Fibroblast of lung (primary cell): Measurements from ENCODE around the gene APOE. TPM values are rescaled to one million over a fixed set of nuclear protein-coding genes. Genes with fewer than 3 reads are reported as not detected.

Source experiments
- DNase-seq, 2 donors: peaks; one replicate each; pipeline versions ENCODE4 v3.0.0 to v3.0.0-alpha.2; 2010; ENCODE audit warnings: low read depth in 2 of 2
- H2AFZ ChIP-seq: 2 replicates; pipeline ENCODE4 v1.5.1; 2012; ENCODE audit warnings: low read length, control low read depth, inconsistent platforms
- H3K27ac ChIP-seq: 2 replicates; pipeline ENCODE4 v1.5.1; 2011; ENCODE audit warnings: low read length, control low read depth; ENCODE audit not compliant: insufficient read depth
- H3K27me3 ChIP-seq: 2 replicates; pipeline ENCODE4 v1.5.1; 2011; ENCODE audit warnings: mild to moderate bottlenecking, low read length; ENCODE audit not compliant: control insufficient read depth, insufficient read depth
- H3K36me3 ChIP-seq: 2 replicates; pipeline ENCODE4 v1.5.1; 2011; ENCODE audit warnings: low read length; ENCODE audit not compliant: control insufficient read depth, insufficient read depth
- H3K4me1 ChIP-seq: 2 replicates; pipeline ENCODE4 v1.5.1; 2011; ENCODE audit warnings: low read length; ENCODE audit not compliant: control insufficient read depth, insufficient read depth; ENCODE audit errors: extremely low read depth
- H3K4me2 ChIP-seq: 2 replicates; pipeline ENCODE4 v1.5.1; 2011; ENCODE audit warnings: low read length, control low read depth; ENCODE audit not compliant: insufficient read depth; ENCODE audit errors: extremely low read depth
- H3K4me3 ChIP-seq, 4 experiments: fragments of 200-600 bp in 1 of 4; sonication (generic) in 1 of 4; replicated peaks in 1 of 4; 2 replicates each; pipeline ENCODE4 v1.5.1; 2011 to 2016; ENCODE audit warnings: low read length in 4 of 4, low read depth in 3 of 4, mild to moderate bottlenecking in 3 of 4, control low read depth in 2 of 4, inconsistent platforms in 1 of 4, mixed read lengths in 1 of 4; ENCODE audit not compliant: insufficient read depth in 1 of 4; ENCODE audit errors: control extremely low read depth in 1 of 4
- H3K79me2 ChIP-seq: 2 replicates; pipeline ENCODE4 v1.5.1; 2012; ENCODE audit warnings: mild to moderate bottlenecking, low read length, inconsistent platforms; ENCODE audit not compliant: control insufficient read depth, insufficient read depth
- H3K9ac ChIP-seq: 2 replicates; pipeline ENCODE4 v1.5.1; 2011; ENCODE audit warnings: mild to moderate bottlenecking, low read length, control low read depth; ENCODE audit not compliant: insufficient read depth
- H3K9me3 ChIP-seq: 2 replicates; pipeline ENCODE4 v1.5.1; 2012; ENCODE audit warnings: low read depth, low read length; ENCODE audit not compliant: control insufficient read depth, insufficient read depth
- H4K20me1 ChIP-seq: 2 replicates; pipeline ENCODE4 v1.5.1; 2011; ENCODE audit warnings: low read length; ENCODE audit not compliant: control insufficient read depth, insufficient read depth; ENCODE audit errors: extremely low read depth
- EZH2 ChIP-seq: IDR thresholded peaks from 2 replicates; pipeline ENCODE4 v1.5.1; 2012; ENCODE audit warnings: low read length, control low read depth, mild to moderate bottlenecking; ENCODE audit errors: missing control alignments
- polyA plus RNA-seq, 2 donors: library from polyadenylated mRNA; depleted of rRNA in 1 of 2; stranded (reverse) in 1 of 2; unstranded in 1 of 2; fragments of >200 nt; gene quantifications; 2 replicates each; pipeline ENCODE4 v1.2.1, GENCODE V29; 2011 to 2012; ENCODE audit warnings: missing spikeins in 1 of 2
- total RNA-seq: library from RNA; depleted of rRNA; stranded (reverse); fragments of >200 nt; gene quantifications from 2 replicates; pipeline ENCODE4 v1.2.1, GENCODE V29; 2014
- TF ChIP-seq, protein P1 (sequence below), 2 donors: IDR thresholded peaks in 1 of 2; conservative IDR thresholded peaks in 1 of 2; 1 replicate in 1 of 2; 2 replicates in 1 of 2; pipeline ENCODE4 v1.5.1; 2011 to 2012; ENCODE audit warnings: low read length in 2 of 2, control low read depth in 1 of 2, inconsistent platforms in 1 of 2, low read depth in 1 of 2, mild to moderate bottlenecking in 1 of 2

APOE gene
- total and polyA plus RNA-seq, 2 donors (not counting 1 experiment from before 2014, with no cell fraction given) = 13.4 to 35.0 TPM

DNA sequence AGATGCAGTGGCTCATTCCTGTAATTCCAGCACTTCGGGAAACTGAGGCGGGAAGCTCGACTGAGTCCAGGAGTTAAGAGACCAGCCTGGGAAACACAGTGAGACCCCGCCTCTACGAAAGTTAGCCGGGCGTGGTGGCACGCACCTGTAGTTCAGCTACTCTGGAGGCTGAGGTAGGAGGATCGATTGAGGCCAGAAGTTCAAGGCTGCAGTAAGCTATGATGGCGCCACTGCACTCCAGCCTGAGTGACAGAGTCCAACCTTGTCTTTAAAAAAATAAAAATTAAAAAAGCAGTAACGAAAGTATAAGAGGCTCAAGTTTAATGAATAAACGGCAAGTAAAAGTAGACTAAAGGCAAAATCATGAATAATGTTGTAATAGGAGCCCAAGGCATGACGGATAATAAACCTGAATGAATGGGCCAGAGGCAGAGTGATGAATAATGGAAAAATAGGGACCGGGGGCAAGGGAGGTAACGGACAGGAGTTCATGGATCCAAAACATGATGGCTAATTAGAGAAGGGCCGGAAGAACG, 15.7 kb upstream of the APOE start:
- TF ChIP-seq, protein P1, sequence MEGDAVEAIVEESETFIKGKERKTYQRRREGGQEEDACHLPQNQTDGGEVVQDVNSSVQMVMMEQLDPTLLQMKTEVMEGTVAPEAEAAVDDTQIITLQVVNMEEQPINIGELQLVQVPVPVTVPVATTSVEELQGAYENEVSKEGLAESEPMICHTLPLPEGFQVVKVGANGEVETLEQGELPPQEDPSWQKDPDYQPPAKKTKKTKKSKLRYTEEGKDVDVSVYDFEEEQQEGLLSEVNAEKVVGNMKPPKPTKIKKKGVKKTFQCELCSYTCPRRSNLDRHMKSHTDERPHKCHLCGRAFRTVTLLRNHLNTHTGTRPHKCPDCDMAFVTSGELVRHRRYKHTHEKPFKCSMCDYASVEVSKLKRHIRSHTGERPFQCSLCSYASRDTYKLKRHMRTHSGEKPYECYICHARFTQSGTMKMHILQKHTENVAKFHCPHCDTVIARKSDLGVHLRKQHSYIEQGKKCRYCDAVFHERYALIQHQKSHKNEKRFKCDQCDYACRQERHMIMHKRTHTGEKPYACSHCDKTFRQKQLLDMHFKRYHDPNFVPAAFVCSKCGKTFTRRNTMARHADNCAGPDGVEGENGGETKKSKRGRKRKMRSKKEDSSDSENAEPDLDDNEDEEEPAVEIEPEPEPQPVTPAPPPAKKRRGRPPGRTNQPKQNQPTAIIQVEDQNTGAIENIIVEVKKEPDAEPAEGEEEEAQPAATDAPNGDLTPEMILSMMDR (conservative IDR thresholded peaks at IDR 0.05 in 1 of 2, IDR thresholded peaks at IDR 0.05 in 1 of 2; ENCODE audit: low read depth in 1 of 2, low read length in 2 of 2) = no peak
- TF ChIP-seq EZH2 = no peak
- H3K36me3 ChIP-seq = peaks cover 22% of the 10 kb centered on the region
- peak overlapping the region; percentile 73 for H3K4me2 ChIP-seq
- H3K9me3 ChIP-seq = no peaks in the 10 kb centered on the region
- peak overlapping the region; percentile 18 for H2AFZ ChIP-seq
- DNase-seq = no peak
- peak overlapping the region; percentile 7 to 80 (median 41) for H3K4me3 ChIP-seq
- peaks cover 15% of the 10 kb centered on the region for H3K4me1 ChIP-seq
- H3K27ac ChIP-seq = peak overlapping the region; percentile 82
- peaks cover 24% of the 10 kb centered on the region for H3K79me2 ChIP-seq
- no peaks in the 10 kb centered on the region for H4K20me1 ChIP-seq
- H3K27me3 ChIP-seq = no peaks in the 10 kb centered on the region
- no peak overlapping the region for H3K9ac ChIP-seq

DNA sequence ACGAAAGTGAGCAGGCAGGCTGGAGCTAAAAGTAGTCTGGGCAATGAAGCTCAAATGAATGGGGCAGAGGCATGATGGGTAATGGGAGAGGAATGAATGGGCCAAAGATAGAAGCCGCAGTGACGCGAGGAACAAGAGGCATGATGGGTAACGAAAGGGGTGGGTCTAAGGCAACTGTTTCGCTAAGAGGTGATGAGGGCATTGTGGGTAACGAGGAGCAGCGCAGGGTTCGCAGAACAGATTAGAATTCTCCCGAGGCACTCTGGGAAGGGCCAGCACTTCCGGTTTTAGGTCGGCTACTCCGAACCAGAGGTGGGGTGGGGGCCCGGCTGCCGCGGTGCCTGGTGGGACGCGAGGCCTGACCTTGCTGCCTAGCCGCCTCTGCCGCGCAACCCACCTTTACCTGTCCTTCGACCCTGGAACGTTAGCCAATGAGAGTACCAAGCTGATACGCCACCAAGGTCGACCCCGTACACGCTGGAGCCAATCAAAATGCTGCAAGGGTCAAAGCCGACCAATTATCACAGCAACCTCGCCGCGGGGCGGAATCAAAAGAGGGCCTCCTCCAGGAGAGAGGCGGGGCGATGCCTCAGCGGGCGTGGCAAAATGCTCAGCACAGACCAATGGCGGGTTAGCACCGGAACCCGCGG, 15.1 kb upstream of the APOE start:
- Histone ChIP-seq H3K9ac (peak overlapping the region; percentile 68), H2AFZ (peak overlapping the region; percentile 37), H4K20me1 (no peaks in the 10 kb centered on the region), H3K4me3 (peak overlapping the region; percentile 27 to 80 (median 47)), H3K27me3 (no peaks in the 10 kb centered on the region), H3K4me2 (peak overlapping the region; percentile 73), H3K9me3 (no peaks in the 10 kb centered on the region), H3K4me1 (peaks cover 15% of the 10 kb centered on the region), H3K79me2 (peaks cover 24% of the 10 kb centered on the region), H3K27ac (peak overlapping the region; percentile 82), H3K36me3 (peaks cover 22% of the 10 kb centered on the region)
- DNase-seq = peak; percentile 99 to 100
- no peak for TF ChIP-seq EZH2
- TF ChIP-seq, protein P1 (conservative IDR thresholded peaks at IDR 0.05 in 1 of 2, IDR thresholded peaks at IDR 0.05 in 1 of 2; ENCODE audit: low read depth in 1 of 2, low read length in 2 of 2) = no peak

DNA sequence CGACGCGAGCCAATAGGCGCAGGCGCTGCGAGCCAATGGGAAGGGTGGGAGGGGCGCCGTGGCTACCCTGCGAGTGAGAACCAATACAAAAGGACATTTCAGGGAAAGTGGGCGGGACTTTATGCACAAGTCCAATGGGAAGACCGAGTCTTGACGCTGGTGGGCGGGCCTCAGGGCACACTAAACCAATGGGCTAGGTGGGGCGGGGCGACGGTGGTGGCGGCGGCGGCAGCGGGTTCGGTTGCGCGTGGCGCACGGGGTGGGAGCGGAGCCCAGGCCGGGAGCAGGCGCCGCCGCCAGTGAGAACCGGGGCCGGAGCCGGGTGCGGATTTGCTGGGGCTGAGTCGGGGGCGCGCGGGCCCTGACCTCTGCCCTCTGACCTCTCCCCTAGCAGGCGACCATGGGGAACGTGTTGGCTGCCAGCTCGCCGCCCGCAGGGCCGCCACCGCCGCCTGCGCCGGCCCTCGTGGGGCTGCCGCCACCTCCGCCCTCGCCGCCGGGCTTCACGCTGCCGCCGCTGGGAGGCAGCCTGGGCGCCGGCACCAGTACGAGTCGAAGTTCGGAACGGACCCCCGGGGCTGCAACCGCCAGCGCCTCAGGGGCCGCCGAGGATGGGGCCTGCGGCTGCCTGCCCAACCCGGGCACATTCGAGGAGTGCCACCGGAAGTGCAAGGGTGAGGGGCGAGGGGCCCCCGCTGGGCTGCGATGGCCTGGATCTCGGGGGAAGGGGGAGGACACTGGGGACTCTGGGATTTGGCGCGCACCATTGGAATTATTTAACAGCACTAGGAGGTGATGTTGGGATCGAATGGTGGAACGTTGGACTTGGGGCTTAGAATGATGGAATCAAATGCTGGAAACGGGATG, 14.3 kb upstream of the APOE start, which contains the start of gene TOMM40:
Gene TOMM40 (plus strand): TSS at position 239 of the 867 bp plus-strand sequence. CDS start 162 bp downstream, at position 401.
- Histone ChIP-seq H3K36me3 (peaks cover 23% of the 10 kb centered on the region), H3K79me2 (peaks cover 27% of the 10 kb centered on the region), H3K9me3 (no peaks in the 10 kb centered on the region), H3K4me3 (peak within 1 kb of the TSS; percentile 67 to 95 (median 80)), H3K27me3 (no peaks in the 10 kb centered on the region), H3K4me1 (peaks cover 15% of the 10 kb centered on the region), H2AFZ (peak within 1 kb of the TSS; percentile 37), H4K20me1 (no peaks in the 10 kb centered on the region), H3K27ac (peak within 1 kb of the TSS; percentile 82), H3K9ac (peak within 1 kb of the TSS; percentile 80), H3K4me2 (peak within 1 kb of the TSS; percentile 97)
- TF ChIP-seq, protein P1 (conservative IDR thresholded peaks at IDR 0.05 in 1 of 2, IDR thresholded peaks at IDR 0.05 in 1 of 2; ENCODE audit: low read depth in 1 of 2, low read length in 2 of 2) = no peak
- TF ChIP-seq EZH2 = no peak
- peak in 1 of 2 donors; percentile 99 for DNase-seq
